SK-N-SH (cell line): ENCODE measurements around the gene MEAK7. TPM values are rescaled to one million over a fixed set of nuclear protein-coding genes. Genes with fewer than 3 reads are reported as not detected.

Experiments
- CTCF ChIA-PET: fragments of 300-600, 350-600 bp; formaldehyde crosslinking; extraction: SDS; loops from one replicate; lab custom pipeline; 2021; lab: Yijun Ruan, JAX
- POLR2A ChIA-PET: fragments of 350-600 bp; sonication (Branson Sonifier 250); formaldehyde crosslinking; extraction: SDS; loops from one replicate; lab custom pipeline; 2020; ENCODE audit warnings: antibody characterized with exemption, inconsistent platforms; lab: Yijun Ruan, JAX
- DNase-seq: peaks from one replicate; pipeline ENCODE4 v3.0.0; 2012
- H2AFZ ChIP-seq: fragments of 200-600 bp; sonication (generic); 2 replicates; pipeline ENCODE4 v1.8.1; 2016; ENCODE audit warnings: antibody characterized with exemption, mild to moderate bottlenecking, low read depth
- H3F3A ChIP-seq: fragments of 200-600 bp; sonication (generic); replicated peaks from 2 replicates; pipeline ENCODE3; 2016; ENCODE audit warnings: antibody characterized with exemption, mild to moderate bottlenecking; ENCODE audit not compliant: insufficient read depth
- H3K27ac ChIP-seq, 2 experiments: fragments of 200-500 bp in 1 of 2; fragments of 200-600 bp in 1 of 2; sonication (Bioruptor generic) in 1 of 2; sonication (generic), shearing (Covaris generic) in 1 of 2; 2 replicates each; pipeline versions ENCODE4 v1.5.1 to v1.6.1; 2014 to 2016; ENCODE audit warnings: low read depth in 2 of 2, inconsistent platforms in 1 of 2, low read length in 1 of 2, mild to moderate bottlenecking in 1 of 2, mixed read lengths in 1 of 2
- H3K27me3 ChIP-seq: fragments of 200-600 bp; sonication (generic), shearing (Covaris generic); 2 replicates; pipeline ENCODE4 v1.6.1; 2016; ENCODE audit warnings: mixed run types; ENCODE audit not compliant: insufficient read depth
- H3K36me3 ChIP-seq, 2 experiments: fragments of 200-500 bp in 1 of 2; fragments of 200-600 bp in 1 of 2; sonication (Bioruptor generic) in 1 of 2; sonication (generic) in 1 of 2; replicated peaks in 1 of 2; 2 replicates each; pipeline versions ENCODE3 to v1.5.1; 2014 to 2016; ENCODE audit warnings: low read length in 1 of 2, mild to moderate bottlenecking in 1 of 2; ENCODE audit not compliant: insufficient read depth in 2 of 2, control insufficient read depth in 1 of 2
- H3K4me1 ChIP-seq, 2 experiments: fragments of 200-500 bp in 1 of 2; fragments of 200-600 bp in 1 of 2; sonication (Bioruptor generic) in 1 of 2; sonication (generic), shearing (Covaris generic) in 1 of 2; 2 replicates each; pipeline versions ENCODE4 v1.5.1 to v1.6.1; 2014 to 2016; ENCODE audit warnings: low read depth in 1 of 2, low read length in 1 of 2, mixed run types in 1 of 2; ENCODE audit not compliant: insufficient read depth in 2 of 2, control insufficient read depth in 1 of 2
- H3K4me2 ChIP-seq: fragments of 200-600 bp; sonication (generic), shearing (Covaris generic); 2 replicates; pipeline ENCODE4 v1.6.1; 2017; ENCODE audit warnings: mixed run types
- H3K4me3 ChIP-seq, 2 experiments: fragments of 200-500 bp in 1 of 2; fragments of 200-600 bp in 1 of 2; sonication (Bioruptor generic) in 1 of 2; sonication (generic), shearing (Covaris generic) in 1 of 2; 2 replicates each; pipeline versions ENCODE4 v1.5.1 to v1.8.1; 2014 to 2016; ENCODE audit warnings: low read depth in 2 of 2, inconsistent platforms in 1 of 2, low read length in 1 of 2, mild to moderate bottlenecking in 1 of 2, mixed read lengths in 1 of 2, moderate library complexity in 1 of 2
- H3K79me2 ChIP-seq: fragments of 200-600 bp; sonication (generic); 2 replicates; pipeline ENCODE4 v1.8.1; 2017; ENCODE audit warnings: mild to moderate bottlenecking; ENCODE audit not compliant: insufficient read depth
- H3K9ac ChIP-seq: fragments of 200-600 bp; sonication (generic); 2 replicates; pipeline ENCODE4 v1.6.1; 2017; ENCODE audit warnings: mixed run types
- H3K9me2 ChIP-seq: fragments of 200-600 bp; sonication (generic); 2 replicates; pipeline ENCODE4 v1.6.1; 2017; ENCODE audit warnings: mixed run types
- H3K9me3 ChIP-seq: fragments of 200-600 bp; sonication (generic); 2 replicates; pipeline ENCODE4 v1.6.1; 2017; ENCODE audit warnings: mixed run types, mild to moderate bottlenecking, moderate library complexity
- H4K20me1 ChIP-seq: fragments of 200-600 bp; sonication (generic); 2 replicates; pipeline ENCODE4 v1.6.1; 2017; ENCODE audit warnings: mild to moderate bottlenecking, mixed run types; ENCODE audit not compliant: insufficient read depth
- CHD2 ChIP-seq: fragments of 150-350 bp; IDR thresholded peaks from 2 replicates; pipeline ENCODE4 v1.6.1; 2018; ENCODE audit warnings: low read length; ENCODE audit not compliant: partially characterized antibody
- EP300 ChIP-seq, 2 experiments: IDR thresholded peaks; 2 replicates each; pipeline versions ENCODE4 v1.4.0 to v1.6.1; 2012; ENCODE audit warnings: borderline replicate concordance in 1 of 2, low read depth in 1 of 2, low read length in 1 of 2
- FOXM1 ChIP-seq: IDR thresholded peaks from 2 replicates; pipeline ENCODE4 v1.4.0; 2012; ENCODE audit warnings: low read depth, mild to moderate bottlenecking
- GATA2 ChIP-seq: sonication (generic); formaldehyde crosslinking; IDR thresholded peaks from 2 replicates; pipeline ENCODE4 v1.5.0; 2020; ENCODE audit warnings: mild to moderate bottlenecking, missing genetic modification reagents
- JUND ChIP-seq: IDR thresholded peaks from 2 replicates; pipeline ENCODE4 v1.4.0; 2012
- MEF2A ChIP-seq: IDR thresholded peaks from 2 replicates; pipeline ENCODE4 v1.4.0; 2012; ENCODE audit warnings: low read depth, borderline replicate concordance
- NRF1 ChIP-seq: IDR thresholded peaks from 2 replicates; pipeline ENCODE4 v1.6.1; 2012; ENCODE audit warnings: low read depth, mild to moderate bottlenecking, low read length
- RAD21 ChIP-seq: IDR thresholded peaks from 2 replicates; pipeline ENCODE4 v1.6.1; 2012; ENCODE audit warnings: mild to moderate bottlenecking, low read length
- RFX5 ChIP-seq: IDR thresholded peaks from 2 replicates; pipeline ENCODE4 v1.6.1; 2012; ENCODE audit warnings: mild to moderate bottlenecking, improper control_type of control experiment, low read length
- TAF1 ChIP-seq: IDR thresholded peaks from 2 replicates; pipeline ENCODE4 v1.6.1; 2012; ENCODE audit warnings: low read depth, mild to moderate bottlenecking, low read length, moderate library complexity, borderline replicate concordance
- TCF12 ChIP-seq: IDR thresholded peaks from 2 replicates; pipeline ENCODE4 v1.4.0; 2012
- TEAD4 ChIP-seq: IDR thresholded peaks from 2 replicates; pipeline ENCODE4 v1.4.0; 2012; ENCODE audit warnings: mild to moderate bottlenecking, borderline replicate concordance; ENCODE audit not compliant: insufficient read depth
- YY1 ChIP-seq: IDR thresholded peaks from 2 replicates; pipeline ENCODE4 v1.4.0; 2012; ENCODE audit warnings: low read depth, mild to moderate bottlenecking
- WGBS: methylation state at CpG from one replicate; pipeline ENCODE4 v1.1.6; 2017; ENCODE audit warnings: low lambda C conversion rate; 5-methylcytosine and 5-hydroxymethylcytosine counted together
- polyA plus RNA-seq, 3 experiments: library from polyadenylated mRNA; depleted of rRNA; stranded (reverse); fragments of >200 nt; gene quantifications; 2 replicates each; pipeline ENCODE4 v1.2.3, GENCODE V29; 2012
- TF ChIP-seq, protein P1 (sequence below): IDR thresholded peaks from 2 replicates; pipeline ENCODE4; 2012
- TF ChIP-seq, protein P2 (sequence below): fragments of 150-350 bp; IDR thresholded peaks from 2 replicates; pipeline ENCODE4 v1.6.1; 2016; ENCODE audit warnings: mild to moderate bottlenecking, low read depth, low read length
- TF ChIP-seq, protein P3 (sequence below): IDR thresholded peaks from 2 replicates; pipeline ENCODE4 v1.4.0; 2012; ENCODE audit warnings: low read depth
- TF ChIP-seq, protein P4 (sequence below): fragments of 200-600 bp; sonication (generic); IDR thresholded peaks from 2 replicates; pipeline ENCODE4 v1.6.1; 2017; ENCODE audit warnings: antibody characterized with exemption, mild to moderate bottlenecking, moderate library complexity
- TF ChIP-seq, protein P5 (sequence below): fragments of 150-350 bp; IDR thresholded peaks from 2 replicates; pipeline ENCODE4 v1.6.1; 2017; ENCODE audit warnings: antibody characterized with exemption, low read length, low read depth, borderline replicate concordance

MEAK7 gene
- polyA plus RNA-seq, 1 of the 3 experiments (the other 2 are of a cell fraction) = 11.9 TPM

DNA sequence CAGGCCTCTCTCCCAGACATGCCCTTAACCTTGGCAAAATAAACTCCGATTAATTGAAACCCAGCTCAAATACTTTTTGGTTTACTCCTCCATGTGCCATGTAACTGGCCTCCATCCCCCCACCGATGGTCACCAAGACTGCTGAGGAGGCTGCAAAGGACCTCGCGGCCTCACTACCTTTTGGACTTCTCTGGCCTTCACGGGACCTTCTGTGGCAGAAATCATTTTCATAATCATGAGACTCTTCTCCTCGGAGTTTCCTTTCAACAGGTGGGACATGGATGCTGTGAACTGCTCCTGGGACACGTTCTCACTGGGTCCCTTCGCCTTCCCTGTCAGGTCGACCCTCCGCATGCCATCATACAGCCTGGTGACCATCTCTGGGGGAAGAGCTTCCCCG, 9.0 kb downstream of the MEAK7 start:
- TF ChIP-seq, protein P1, sequence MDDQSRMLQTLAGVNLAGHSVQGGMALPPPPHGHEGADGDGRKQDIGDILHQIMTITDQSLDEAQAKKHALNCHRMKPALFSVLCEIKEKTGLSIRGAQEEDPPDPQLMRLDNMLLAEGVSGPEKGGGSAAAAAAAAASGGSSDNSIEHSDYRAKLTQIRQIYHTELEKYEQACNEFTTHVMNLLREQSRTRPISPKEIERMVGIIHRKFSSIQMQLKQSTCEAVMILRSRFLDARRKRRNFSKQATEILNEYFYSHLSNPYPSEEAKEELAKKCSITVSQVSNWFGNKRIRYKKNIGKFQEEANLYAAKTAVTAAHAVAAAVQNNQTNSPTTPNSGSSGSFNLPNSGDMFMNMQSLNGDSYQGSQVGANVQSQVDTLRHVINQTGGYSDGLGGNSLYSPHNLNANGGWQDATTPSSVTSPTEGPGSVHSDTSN = no peak
- TF ChIP-seq FOXM1 (no peak), MEF2A (no peak), RAD21 (no peak), GATA2 (CRISPR knock-in tag) (no peak), TCF12 (no peak), RFX5 (no peak)
- TF ChIP-seq, protein P2, sequence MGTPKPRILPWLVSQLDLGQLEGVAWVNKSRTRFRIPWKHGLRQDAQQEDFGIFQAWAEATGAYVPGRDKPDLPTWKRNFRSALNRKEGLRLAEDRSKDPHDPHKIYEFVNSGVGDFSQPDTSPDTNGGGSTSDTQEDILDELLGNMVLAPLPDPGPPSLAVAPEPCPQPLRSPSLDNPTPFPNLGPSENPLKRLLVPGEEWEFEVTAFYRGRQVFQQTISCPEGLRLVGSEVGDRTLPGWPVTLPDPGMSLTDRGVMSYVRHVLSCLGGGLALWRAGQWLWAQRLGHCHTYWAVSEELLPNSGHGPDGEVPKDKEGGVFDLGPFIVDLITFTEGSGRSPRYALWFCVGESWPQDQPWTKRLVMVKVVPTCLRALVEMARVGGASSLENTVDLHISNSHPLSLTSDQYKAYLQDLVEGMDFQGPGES = no peak
- no peak for DNase-seq
- peaks cover 4% of the 10 kb centered on the region for H3F3A ChIP-seq
- H2AFZ ChIP-seq = no peak overlapping the region
- CTCF ChIA-PET = interaction anchor here (1.0 to 3.0 kb wide), 3 partner anchors 12 to 433 kb away, joined by 3 to 27 read pairs (median 7); no protein-coding TSS in a partner anchor
- no peak overlapping the region for H3K4me2 ChIP-seq
- no peaks in the 10 kb centered on the region for H3K27me3 ChIP-seq
- POLR2A ChIA-PET = no interaction called here
- no peak overlapping the region for H3K4me3 ChIP-seq
- H3K27ac ChIP-seq = no peak overlapping the region
- WGBS = 96% methylated on average over 8 of the region's 11 CpGs
- no peaks in the 10 kb centered on the region for H3K9me2 ChIP-seq
- no peak overlapping the region for H3K9ac ChIP-seq
- peaks cover 50 to 76% of the 10 kb centered on the region in 2 experiments for H3K36me3 ChIP-seq
- H3K79me2 ChIP-seq = peaks cover 13% of the 10 kb centered on the region; the same call in 1 of the 2 replicates
- H3K4me1 ChIP-seq = no peaks in the 10 kb centered on the region
- H4K20me1 ChIP-seq = no peaks in the 10 kb centered on the region
- no peaks in the 10 kb centered on the region for H3K9me3 ChIP-seq

DNA sequence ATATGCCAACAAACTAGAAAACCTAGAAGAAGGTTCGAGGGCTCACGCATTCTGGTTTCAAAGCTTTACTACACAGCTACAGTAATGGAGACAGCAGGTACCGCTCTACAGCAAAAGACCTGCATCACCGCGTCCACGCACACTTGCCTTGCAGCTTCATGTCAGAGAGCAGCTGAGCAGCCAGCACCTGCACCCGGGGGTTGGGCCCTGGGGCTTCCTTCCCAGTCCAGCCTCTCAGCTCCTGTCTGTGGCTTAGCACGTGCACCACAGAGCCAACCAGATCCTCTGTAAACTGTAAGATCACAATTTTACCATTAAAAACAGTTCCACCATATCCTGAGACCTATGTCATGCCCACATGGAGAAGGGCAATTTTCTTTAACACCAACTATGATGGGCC, 15.3 kb downstream of the MEAK7 start:
- WGBS = 83% methylated on average over 8 of the region's 8 CpGs
- no peak overlapping the region for H3K9ac ChIP-seq
- no peak overlapping the region for H3K4me2 ChIP-seq
- peaks cover 54 to 58% of the 10 kb centered on the region in 2 experiments for H3K36me3 ChIP-seq
- H3K9me2 ChIP-seq = no peaks in the 10 kb centered on the region
- H4K20me1 ChIP-seq = 0 out of 2 replicates have a peak, but pooled peaks cover 4% of the 10 kb centered on the region
- H3K27me3 ChIP-seq = no peaks in the 10 kb centered on the region
- no peak overlapping the region for H2AFZ ChIP-seq
- ChIA-PET POLR2A (no interaction called here), CTCF (interaction anchor here (1.0 to 1.5 kb wide), 3 partner anchors 22 to 302 kb away, joined by 3 to 6 read pairs (median 4); partner anchors contain the start of gene TAF1C)
- TF ChIP-seq TAF1 (no peak), RAD21 (no peak), YY1 (no peak), NRF1 (no peak), TEAD4 (no peak), TCF12 (no peak), CHD2 (no peak), GATA2 (CRISPR knock-in tag) (no peak), JUND (no peak), EP300 (IDR thresholded peaks at IDR 0.05; ENCODE audit: borderline replicate concordance in 1 of 2, low read depth in 1 of 2, low read length in 1 of 2) (no peak)
- TF ChIP-seq, protein P3, sequence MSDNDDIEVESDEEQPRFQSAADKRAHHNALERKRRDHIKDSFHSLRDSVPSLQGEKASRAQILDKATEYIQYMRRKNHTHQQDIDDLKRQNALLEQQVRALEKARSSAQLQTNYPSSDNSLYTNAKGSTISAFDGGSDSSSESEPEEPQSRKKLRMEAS = no peak
- TF ChIP-seq, protein P4, sequence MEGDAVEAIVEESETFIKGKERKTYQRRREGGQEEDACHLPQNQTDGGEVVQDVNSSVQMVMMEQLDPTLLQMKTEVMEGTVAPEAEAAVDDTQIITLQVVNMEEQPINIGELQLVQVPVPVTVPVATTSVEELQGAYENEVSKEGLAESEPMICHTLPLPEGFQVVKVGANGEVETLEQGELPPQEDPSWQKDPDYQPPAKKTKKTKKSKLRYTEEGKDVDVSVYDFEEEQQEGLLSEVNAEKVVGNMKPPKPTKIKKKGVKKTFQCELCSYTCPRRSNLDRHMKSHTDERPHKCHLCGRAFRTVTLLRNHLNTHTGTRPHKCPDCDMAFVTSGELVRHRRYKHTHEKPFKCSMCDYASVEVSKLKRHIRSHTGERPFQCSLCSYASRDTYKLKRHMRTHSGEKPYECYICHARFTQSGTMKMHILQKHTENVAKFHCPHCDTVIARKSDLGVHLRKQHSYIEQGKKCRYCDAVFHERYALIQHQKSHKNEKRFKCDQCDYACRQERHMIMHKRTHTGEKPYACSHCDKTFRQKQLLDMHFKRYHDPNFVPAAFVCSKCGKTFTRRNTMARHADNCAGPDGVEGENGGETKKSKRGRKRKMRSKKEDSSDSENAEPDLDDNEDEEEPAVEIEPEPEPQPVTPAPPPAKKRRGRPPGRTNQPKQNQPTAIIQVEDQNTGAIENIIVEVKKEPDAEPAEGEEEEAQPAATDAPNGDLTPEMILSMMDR = no peak
- TF ChIP-seq, protein P5, sequence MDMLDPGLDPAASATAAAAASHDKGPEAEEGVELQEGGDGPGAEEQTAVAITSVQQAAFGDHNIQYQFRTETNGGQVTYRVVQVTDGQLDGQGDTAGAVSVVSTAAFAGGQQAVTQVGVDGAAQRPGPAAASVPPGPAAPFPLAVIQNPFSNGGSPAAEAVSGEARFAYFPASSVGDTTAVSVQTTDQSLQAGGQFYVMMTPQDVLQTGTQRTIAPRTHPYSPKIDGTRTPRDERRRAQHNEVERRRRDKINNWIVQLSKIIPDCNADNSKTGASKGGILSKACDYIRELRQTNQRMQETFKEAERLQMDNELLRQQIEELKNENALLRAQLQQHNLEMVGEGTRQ = no peak
- no peak for DNase-seq
- no peaks in the 10 kb centered on the region for H3K4me1 ChIP-seq
- H3K4me3 ChIP-seq = no peak overlapping the region
- H3F3A ChIP-seq = peaks cover 6% of the 10 kb centered on the region
- no peak overlapping the region for H3K27ac ChIP-seq
- H3K79me2 ChIP-seq = no peaks in the 10 kb centered on the region
- no peaks in the 10 kb centered on the region for H3K9me3 ChIP-seq
